HG03432 (cell line): ENCODE results near the gene PSMB5.
A peak's percentile ranks its signal among the peaks of the same experiment; 100 is the strongest.

Experiments
- ATAC-seq: cut with Tn5 transposase; IDR thresholded peaks from one replicate; pipeline ENCODE4 v1.9.1; 2021; ENCODE audit warnings: mild to moderate bottlenecking, moderate library complexity; ENCODE audit not compliant: unreplicated experiment

Gene PSMB5

GRCh38 chr14:23034498-23035302 lies at the start of gene PSMB5:
Gene PSMB5, minus strand, starts transcription at chr14:23034900. Its CDS starts 19 bp downstream, at chr14:23034881.
- ATAC-seq = peak; percentile 95

GRCh38 chr14:23080474-23080873 lies 45.8 kb upstream of the PSMB5 start:
- no peak for ATAC-seq

- no peak for ATAC-seq
Observed at GRCh38 chr14:23079716-23080115, 45.0 kb upstream of the PSMB5 start.

DNA sequence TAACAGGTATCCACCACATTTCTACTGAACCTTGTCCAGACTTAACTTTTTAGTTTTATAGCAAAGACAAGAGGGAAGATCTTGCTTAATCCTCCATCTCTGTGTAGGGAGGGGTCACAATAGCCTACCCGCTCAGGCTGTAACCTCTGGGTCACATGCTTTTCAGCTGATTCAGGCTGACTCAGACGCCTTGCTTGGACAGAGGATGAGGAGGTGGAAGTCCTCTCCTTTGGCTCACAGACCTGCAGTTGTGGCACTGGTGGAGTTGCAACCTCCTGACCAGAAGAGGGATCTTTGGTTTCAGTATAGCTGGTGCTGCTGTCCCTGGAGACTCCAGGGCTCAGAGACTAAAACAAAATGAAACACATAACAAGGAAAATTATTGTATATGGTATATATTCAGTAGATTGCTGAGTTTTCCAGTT lies 44.0 kb upstream of the PSMB5 start:
- no peak for ATAC-seq

GRCh38 chr14:23077962-23078361 lies 43.3 kb upstream of the PSMB5 start:
- ATAC-seq = no peak

DNA sequence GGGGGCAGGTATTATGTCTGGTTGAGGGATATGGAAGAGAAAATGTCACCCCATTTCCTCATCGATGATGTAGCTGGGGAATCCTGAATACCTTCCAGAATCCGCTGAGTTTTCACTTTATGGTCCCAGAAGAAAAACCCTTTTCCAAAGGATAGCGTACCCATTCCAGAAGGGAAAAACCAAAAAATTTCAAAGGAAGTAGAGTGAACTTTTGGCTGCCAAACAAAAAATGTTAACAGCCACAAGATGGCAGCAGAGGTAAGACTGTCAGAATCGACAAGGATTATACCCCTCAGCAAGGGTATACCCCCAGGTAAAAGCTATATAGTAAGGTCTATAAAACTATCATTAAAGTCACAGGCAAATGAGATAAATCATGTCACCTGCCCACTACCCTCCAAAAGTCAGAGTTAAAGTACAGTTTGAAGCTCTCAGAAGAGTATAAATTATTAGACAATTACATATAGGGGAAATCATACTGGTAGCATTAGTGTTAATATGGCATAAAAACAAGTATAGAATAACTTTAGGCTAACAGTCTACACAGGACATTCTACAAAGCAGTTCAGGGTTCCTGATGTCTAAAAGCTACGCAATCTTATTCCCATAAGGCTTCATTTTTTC lies 42.2 kb upstream of the PSMB5 start:
- no peak for ATAC-seq

DNA sequence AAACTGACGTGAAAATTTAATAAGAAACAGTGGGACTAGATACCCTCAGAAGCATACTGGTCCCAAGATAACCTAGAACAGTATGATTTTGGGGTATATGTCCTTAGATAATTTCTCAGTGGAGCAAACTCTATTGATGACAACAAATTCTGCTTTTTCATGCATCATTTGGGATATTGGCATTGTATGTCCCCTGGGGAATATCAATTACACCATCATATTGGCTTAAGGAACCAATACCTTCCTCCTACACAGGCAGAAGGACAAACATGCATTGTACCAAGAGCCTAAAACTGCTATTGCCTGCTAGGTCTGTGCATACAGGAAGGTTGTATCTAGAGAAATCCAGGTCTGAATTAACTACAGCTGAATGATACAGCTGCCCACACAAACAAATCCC lies 40.2 kb upstream of the PSMB5 start:
- ATAC-seq = no peak

DNA sequence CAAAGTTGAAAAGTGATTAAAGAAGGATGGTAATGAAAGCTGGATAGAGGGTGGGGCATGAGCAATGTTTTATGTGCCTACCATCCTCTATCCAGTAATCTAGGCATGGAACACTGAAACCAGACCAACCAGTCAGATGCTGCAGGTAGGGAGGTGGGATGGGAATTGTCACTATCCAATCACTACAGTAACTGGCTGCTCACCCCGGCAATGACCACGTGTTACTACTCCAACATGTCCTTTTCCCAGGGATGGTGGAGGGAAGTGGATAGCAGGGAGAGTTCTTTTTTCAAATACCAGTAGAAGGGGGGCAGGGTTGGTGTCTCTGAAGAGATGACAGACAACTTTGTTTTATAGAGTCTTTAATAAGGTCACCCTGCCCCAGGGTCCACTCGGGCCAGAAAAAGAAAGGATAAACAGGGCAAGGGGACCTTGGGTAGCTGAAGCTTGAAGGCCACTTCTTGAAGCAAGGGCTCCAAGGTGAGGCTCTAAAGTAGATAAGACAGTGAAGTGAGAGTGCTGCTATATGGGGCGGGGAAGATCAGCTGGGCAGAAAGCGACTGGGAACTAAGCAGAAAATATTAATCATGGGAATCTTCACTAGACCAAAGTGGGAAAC lies 37.3 kb upstream of the PSMB5 start:
- no peak for ATAC-seq

GRCh38 chr14:23071244-23071920 lies 36.7 kb upstream of the PSMB5 start:
- peak; percentile 95 for ATAC-seq

DNA sequence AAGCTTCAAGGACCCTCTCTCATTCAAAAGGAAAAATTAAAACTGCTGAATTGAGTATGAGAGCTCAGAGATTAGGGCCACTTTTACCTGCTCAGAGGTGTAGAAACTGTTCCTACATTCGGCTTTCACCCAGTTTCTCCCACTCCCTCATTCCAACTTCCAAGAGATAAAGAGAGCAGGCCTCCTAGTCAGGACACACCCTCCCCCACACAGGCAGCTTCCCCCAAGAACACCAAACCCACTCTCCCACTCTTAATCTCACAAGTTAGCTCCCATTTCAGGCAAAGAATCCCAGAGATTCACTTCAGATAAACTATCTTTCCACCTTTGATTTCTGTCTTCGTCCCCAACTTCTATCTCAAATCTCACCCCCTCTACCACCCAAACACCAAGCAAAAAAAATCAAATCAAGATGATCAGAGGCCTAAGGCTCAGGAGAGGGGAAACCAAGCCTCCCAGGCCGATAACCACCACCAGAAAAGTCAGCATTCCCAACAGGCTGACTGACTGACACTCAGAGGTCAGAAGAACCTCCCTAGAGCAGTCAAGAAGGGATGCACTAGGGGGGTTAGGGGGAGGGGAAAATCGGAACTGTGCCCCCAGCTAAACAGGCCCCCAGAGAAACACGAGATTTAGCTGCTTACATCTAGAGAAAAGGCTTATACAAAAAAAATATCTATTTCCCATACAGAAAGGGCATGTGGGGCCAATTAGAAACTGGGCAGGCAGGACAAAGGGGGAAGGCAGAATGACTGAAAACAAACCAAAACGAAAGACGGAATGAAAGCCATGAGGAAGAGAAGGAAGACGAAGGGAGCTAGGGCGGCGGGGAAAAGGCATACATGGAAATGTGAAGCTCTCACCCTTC lies 35.8 kb upstream of the PSMB5 start:
- no peak for ATAC-seq

- no peak for ATAC-seq
Observed at GRCh38 chr14:23069413-23069806, 34.7 kb upstream of the PSMB5 start.

GRCh38 chr14:23068789-23069412 lies 34.2 kb upstream of the PSMB5 start:
- ATAC-seq = peak; percentile 60

DNA sequence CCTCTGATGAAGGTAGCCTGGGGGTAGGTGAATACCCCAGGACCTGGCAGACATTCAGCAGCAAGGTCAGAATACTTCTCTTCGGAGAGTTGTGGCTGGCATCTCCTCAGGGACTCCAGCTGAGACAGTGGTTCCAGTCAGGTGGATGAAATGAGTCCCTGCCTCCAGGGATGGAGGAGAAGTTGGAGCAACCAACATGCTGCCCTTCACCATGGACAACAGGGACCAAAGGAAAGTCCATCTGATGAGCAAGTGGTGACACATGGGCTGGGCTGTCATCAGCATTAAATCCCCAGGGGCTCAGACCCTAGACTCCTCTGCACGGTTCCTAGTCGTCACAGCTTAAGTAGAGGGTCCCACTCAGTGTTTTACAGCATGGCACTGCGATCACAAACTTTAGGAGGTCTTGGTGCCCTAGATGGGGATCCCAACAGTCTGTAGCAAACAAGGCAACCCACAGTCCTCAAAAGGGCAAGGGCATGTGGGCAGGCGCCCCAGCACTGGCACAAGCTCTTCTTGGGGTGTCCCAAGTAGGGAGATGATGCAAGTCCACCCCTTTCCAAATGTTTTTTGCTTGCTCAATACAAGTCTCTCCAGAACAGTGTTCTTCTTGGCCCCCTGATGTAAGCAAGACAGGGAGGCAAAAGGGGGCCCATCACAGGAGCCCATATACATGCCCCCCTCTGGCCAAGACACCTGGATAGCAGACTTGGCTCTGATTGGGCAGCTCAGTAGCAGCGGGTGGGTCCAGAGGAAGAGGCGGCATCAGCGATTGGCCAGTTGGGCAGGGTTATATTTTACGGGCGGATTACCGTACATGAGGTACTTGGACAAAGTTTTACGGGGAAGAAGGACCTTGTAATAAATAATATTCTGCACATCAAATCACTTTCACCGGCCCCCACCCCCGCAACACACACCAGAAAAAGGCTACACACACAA lies 33.4 kb upstream of the PSMB5 start:
- no peak for ATAC-seq

DNA sequence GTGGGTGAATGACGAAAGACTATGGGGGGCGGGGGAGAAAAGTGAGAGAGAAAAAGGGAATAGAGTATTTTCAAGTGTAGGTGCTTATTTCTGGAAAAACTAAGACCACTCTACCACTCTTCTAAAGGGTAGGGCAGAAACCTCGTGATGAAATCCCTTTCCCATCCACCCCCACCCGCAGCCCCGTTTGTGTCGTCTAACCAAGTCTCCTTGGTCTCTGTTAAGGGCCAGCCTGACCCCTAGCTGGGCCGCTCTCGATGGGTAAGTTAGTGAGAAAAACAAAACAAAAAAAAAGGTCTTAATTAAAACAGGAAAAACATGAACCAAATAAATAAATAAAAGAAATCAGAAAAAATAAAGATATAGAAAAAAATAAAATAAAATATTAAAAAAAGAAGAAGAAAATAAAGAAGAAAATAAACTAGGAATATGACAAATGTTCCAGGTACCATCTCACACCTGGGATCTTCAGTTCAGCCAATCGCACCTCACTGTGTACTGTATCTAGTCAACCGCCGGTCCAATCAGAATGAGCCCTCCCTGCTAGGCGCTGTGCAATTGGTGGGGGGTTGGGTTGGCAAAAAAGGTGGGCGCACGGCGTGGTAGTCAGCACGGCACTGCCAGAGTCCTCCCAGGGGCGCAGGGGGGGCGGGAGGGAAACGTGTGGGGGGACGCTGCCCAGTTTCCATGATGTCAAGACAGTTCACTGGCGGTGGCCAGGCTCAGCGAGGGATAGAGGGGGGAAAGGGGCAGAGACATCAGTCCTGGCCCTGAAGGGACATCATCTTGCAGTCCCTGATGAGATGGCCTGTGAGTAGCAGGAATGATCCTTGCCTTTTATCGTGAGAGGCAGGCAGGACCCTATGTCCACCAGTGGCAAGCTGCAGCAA lies 32.4 kb upstream of the PSMB5 start:
- ATAC-seq = no peak

- ATAC-seq = no peak
Observed at GRCh38 chr14:23066368-23066767, 31.7 kb upstream of the PSMB5 start.

DNA sequence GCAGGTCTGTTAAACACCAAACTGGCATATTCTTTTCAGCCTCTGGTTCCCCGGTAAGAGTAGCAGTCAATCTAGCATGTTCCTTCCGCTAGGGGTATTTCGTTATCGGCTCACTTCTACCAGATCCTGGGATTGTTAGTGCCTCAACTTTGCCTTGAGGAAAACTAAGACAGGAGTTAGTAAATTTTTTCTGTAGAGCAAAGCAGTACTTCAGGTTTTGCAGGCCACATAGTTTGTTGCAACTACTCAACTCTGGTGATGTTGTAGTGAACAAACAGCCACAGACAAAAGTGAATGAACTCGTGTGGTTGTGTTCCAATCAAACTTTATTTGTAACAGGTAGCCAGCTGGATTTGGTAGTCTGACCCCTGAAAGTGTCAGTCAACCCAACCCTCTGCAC lies 28.9 kb upstream of the PSMB5 start:
- no peak for ATAC-seq

GRCh38 chr14:23062002-23062401 lies 27.3 kb upstream of the PSMB5 start:
- no peak for ATAC-seq
